ENCODE data around the gene EP400. TPM values are rescaled to one million over a fixed set of nuclear protein-coding genes. Genes with fewer than 3 reads are reported as not detected.
"Not testable (repeated sequence)": the region's sequence is repeated elsewhere in the genome, so short reads cannot be mapped to it uniquely, and the experiment has no call there.

EP400 gene
- total and polyA plus RNA-seq, 9 of the 15 experiments (the other 6 are each of a cell fraction or from before 2014, with no cell fraction given): 4.5 to 58.0 (median 7.0) TPM

GRCh38 chr12:132051718-132052117, 102.0 kb downstream of the EP400 start:
- CTCF ChIA-PET (ENCODE audit: low intra/inter-chr PET ratio): interaction anchor here (0.6 kb wide), 1 partner anchor 215 kb away, joined by 3 read pairs; no protein-coding TSS in a partner anchor
- BruUV-seq (replicated peaks); H3K79me2 ChIP-seq (ENCODE audit: control insufficient read depth, insufficient read depth, low read length); H3K4me2 ChIP-seq (ENCODE audit: insufficient read depth, low read length); H3K27me3 ChIP-seq (ENCODE audit: control insufficient read depth in 2 of 2, insufficient read depth in 2 of 2, low read length in 2 of 2); in situ Hi-C loops (cut with MboI); H3K4me3 ChIP-seq; H3K9me3 ChIP-seq (replicated peaks; ENCODE audit: control insufficient read depth, insufficient read depth, low read depth, low read length); H3K9me1 ChIP-seq (ENCODE audit: control insufficient read depth, insufficient read depth, low read length); H3K4me1 ChIP-seq (replicated peaks in 1 of 2; ENCODE audit: control insufficient read depth in 2 of 2, insufficient read depth in 2 of 2, low read length in 2 of 2); H3K9ac ChIP-seq (ENCODE audit: insufficient read depth in 1 of 2, low read depth in 2 of 2, low read length in 2 of 2); H2AFZ ChIP-seq (ENCODE audit: low read depth, low read length); H4K20me1 ChIP-seq (replicated peaks; ENCODE audit: control insufficient read depth, insufficient read depth, low read length); H3K27ac ChIP-seq (ENCODE audit: extremely low read depth, low read depth, low read length); intact Hi-C loops (cut with micrococcal nuclease): not testable (repeated sequence)
- TF ChIP-seq, protein P1, sequence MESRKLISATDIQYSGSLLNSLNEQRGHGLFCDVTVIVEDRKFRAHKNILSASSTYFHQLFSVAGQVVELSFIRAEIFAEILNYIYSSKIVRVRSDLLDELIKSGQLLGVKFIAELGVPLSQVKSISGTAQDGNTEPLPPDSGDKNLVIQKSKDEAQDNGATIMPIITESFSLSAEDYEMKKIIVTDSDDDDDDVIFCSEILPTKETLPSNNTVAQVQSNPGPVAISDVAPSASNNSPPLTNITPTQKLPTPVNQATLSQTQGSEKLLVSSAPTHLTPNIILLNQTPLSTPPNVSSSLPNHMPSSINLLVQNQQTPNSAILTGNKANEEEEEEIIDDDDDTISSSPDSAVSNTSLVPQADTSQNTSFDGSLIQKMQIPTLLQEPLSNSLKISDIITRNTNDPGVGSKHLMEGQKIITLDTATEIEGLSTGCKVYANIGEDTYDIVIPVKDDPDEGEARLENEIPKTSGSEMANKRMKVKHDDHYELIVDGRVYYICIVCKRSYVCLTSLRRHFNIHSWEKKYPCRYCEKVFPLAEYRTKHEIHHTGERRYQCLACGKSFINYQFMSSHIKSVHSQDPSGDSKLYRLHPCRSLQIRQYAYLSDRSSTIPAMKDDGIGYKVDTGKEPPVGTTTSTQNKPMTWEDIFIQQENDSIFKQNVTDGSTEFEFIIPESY (CRISPR knock-in tag; IDR thresholded peaks at IDR 0.05): peak; percentile 100
- TF ChIP-seq RAD21 (CRISPR knock-in tag; conservative IDR thresholded peaks at IDR 0.05 in 1 of 2, IDR thresholded peaks at IDR 0.05 in 1 of 2) (peak in 1 of 2 experiments; percentile 29; a peak in 2 of 4 replicates), CTCF (IDR thresholded peaks at IDR 0.05 in 2 of 3, conservative IDR thresholded peaks at IDR 0.05 in 1 of 3; ENCODE audit: insufficient read depth in 2 of 3, low read depth in 1 of 3, low read length in 3 of 3) (peak; percentile 30 to 48 (median 44); a peak in 3 of 6 replicates), SMC3 (conservative IDR thresholded peaks at IDR 0.05; ENCODE audit: insufficient read depth, low read depth, low read length) (0 out of 2 replicates have a peak, but pooled peaks have one; percentile 18)
- peak; percentile 67 for FAIRE-seq
- 67% methylated on average over 11 of the region's 13 CpGs for WGBS (ENCODE audit: insufficient coverage, low coverage, missing lambda C conversion rate)
- ATAC-seq: 0 out of 3 replicates have a peak, but pooled peaks have one; percentile 40
- peak in 1 of 4 experiments; percentile 46 for DNase-seq (ENCODE audit: extremely low read depth in 1 of 4, low spot score in 3 of 4)
- H3K36me3 ChIP-seq (ENCODE audit: control insufficient read depth, insufficient read depth, low read length): peaks cover 84% of the 10 kb centered on the region; the same call in 2 of the 3 replicates
- POLR2A ChIA-PET: interaction anchor here (0.7 kb wide), 1 partner anchor 12 kb away, joined by 4 read pairs; no protein-coding TSS in a partner anchor
